Measurements from ENCODE around the gene RHOT1.
"Not testable (repeated sequence)": the region's sequence is repeated elsewhere in the genome, so short reads cannot be mapped to it uniquely, and the experiment has no call there.

Gene RHOT1

GRCh38 chr17:32124985-32125847, 17.1 kb upstream of the RHOT1 start:
- DNase-seq (ENCODE audit: low read depth, low spot score) = no peak

DNA sequence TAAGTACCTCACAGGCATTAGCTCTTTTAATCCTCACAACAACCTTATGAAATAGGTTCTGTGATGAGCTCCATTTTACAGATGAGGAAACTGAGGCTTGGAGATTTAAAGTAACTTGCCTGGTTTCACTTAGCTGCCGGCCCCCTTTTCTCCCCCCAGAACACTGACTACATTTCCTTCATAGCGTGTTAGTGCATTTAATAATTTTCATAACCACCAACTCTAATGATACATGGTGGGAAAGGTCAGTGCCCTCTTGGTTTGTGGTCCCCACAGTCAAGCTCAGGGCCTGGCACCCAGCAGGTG, 16.5 kb upstream of the RHOT1 start:
- no peak for DNase-seq (ENCODE audit: low read depth, low spot score)

GRCh38 chr17:32126325-32126724, 16.0 kb upstream of the RHOT1 start:
- DNase-seq (ENCODE audit: low read depth, low spot score) = no peak

GRCh38 chr17:32126746-32127145, 15.6 kb upstream of the RHOT1 start:
- no peak for DNase-seq (ENCODE audit: low read depth, low spot score)

DNA sequence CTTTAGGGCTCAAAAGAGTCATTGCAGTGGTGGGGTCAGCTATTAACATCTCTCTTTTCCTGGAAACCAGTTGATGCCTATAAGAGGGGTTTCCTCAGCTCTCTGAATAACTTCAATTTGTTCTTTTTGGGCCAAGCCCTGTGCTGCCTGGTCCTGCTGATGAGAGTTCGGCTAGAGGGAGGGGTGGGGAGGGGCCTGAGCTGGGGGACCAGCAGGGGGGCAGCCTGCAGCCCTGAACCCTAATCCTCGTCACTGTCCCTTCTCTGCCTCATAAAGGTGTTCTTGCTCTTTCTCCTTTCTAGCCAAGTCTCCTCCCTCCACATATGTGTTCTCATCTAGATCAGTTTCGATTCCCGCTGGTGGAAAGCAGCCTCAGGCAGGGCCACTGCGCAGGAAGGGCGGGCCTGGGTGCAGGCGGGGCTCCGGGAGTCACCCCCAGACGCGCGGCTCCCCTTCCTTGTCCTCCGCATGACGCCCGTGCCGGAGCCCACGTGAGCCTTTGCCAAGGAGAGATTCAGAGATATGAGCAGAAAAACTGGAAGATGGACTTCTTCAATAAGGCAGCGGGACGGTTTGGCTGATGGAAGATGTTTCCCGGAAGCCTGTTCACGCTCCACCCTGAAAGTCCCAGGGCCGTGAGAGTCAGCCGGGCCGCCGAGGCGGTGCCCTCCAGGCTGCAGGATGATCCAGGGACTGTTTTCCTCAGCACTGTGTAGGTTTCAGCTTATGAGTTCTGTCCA, 15.0 kb upstream of the RHOT1 start:
- no peak for DNase-seq (ENCODE audit: low read depth, low spot score)

DNA sequence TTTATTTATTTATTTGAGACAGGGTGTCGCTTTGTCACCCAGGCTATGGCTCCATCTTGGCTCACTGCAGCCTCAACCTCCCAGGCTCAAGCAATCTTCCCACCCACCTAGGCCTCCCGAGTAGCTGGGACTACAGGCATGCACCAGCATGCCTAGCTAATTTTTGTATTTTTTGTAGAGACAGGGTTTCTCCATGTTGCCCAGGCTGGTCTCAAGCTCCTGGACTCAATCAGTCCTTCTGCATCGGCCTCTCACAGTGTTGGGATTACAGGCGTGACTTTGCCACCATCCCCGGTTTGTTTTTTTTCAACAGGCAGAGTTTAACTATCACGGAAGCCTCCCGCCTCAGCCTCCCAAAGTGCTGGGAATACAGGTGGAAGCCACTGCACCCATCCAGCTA, 13.8 kb upstream of the RHOT1 start:
- DNase-seq (ENCODE audit: low read depth, low spot score) = not testable (repeated sequence)

- DNase-seq (ENCODE audit: low read depth, low spot score) = not testable (repeated sequence)
Measured at GRCh38 chr17:32135497-32136117, 6.7 kb upstream of the RHOT1 start.

DNA sequence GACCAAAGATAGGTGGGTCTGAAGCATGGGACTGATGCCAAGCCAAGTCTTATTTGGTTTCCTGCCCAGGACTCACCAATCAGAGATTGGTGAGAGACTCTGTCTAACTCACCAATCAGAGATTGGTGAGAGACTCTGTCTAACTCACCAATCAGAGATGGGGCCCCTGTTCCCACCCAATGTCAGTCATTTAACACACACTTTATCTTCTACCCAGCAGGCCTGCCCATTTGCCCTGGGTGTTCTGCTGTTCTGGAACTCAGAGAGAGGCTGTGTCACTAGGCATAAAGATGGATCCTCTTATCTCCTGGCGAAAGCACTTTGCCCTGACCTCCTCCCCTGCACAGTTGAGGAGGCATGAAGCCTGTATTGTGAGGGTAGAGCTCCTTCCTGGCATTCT, 5.4 kb upstream of the RHOT1 start:
- DNase-seq (ENCODE audit: low read depth, low spot score) = no peak

DNA sequence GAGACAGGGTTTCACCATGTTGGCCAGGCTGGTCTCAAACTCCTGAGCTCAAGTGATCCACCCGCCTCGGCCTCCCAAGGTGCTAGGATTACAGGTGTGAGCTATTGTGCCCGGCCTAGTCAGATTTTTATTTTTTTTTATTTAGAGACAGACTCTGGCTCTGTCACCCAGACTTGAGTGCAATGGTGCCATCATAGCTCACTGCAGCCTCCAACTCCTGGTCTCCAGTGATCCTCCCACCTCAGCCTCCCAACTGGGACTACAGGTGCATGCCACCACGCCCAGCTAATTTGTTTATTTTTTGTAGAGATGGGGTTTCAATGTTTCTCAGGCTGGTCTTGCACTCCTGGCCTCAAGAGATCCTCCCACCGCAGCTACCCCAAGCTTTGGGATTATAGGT, 2.8 kb upstream of the RHOT1 start:
- DNase-seq (ENCODE audit: low read depth, low spot score) = not testable (repeated sequence)

GRCh38 chr17:32141258-32141657, 1.0 kb upstream of the RHOT1 start:
- DNase-seq (ENCODE audit: low read depth, low spot score) = no peak

GRCh38 chr17:32141679-32142037, 644 bp upstream of the RHOT1 start:
- DNase-seq (ENCODE audit: low read depth, low spot score) = no peak

GRCh38 chr17:32142857-32143526, 690 bp downstream of the RHOT1 start:
- DNase-seq (ENCODE audit: low read depth, low spot score) = no peak

DNA sequence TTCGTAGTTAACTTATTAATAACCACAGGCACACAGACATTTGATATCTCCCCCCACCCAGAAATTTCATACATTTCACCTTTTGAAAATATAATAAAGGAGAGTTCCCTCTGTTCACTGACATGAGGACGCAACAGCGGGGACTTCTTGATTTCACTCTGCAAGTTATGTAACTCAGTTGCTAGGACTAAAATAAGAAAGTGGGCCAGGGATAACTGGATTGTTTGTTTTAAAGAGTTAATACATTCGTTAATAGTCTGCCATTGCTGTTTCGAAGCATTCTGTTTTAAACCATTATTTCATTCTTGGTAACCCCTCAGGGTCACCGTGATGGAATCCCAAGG, 1.2 kb downstream of the RHOT1 start:
- no peak for DNase-seq (ENCODE audit: low read depth, low spot score)

GRCh38 chr17:32144442-32144841, 2.1 kb downstream of the RHOT1 start:
- not testable (repeated sequence) for DNase-seq (ENCODE audit: low read depth, low spot score)

GRCh38 chr17:32148351-32148750, 6.0 kb downstream of the RHOT1 start:
- DNase-seq (ENCODE audit: low read depth, low spot score) = no peak

GRCh38 chr17:32150358-32150757, 8.1 kb downstream of the RHOT1 start:
- no peak for DNase-seq (ENCODE audit: low read depth, low spot score)

DNA sequence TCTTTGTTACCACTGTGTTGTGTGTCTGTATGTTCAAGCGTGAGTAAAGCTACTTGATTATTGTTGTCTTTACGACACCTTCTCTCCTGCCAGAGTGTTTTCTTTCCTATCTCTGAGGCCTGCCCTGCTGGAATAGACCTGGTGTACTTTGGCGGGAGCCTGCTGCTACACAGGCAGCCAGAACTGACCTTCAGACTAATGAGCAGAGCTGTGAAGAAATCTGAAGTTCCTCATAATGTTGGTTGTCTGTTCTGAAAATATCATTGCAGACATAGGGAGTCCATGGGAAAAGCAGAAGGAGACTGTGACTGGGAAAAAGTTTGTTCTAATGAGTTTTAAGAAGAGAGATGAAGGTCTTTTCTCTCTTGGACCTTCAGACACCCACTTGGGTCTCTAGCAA, 9.8 kb downstream of the RHOT1 start:
- DNase-seq (ENCODE audit: low read depth, low spot score) = no peak

- no peak for DNase-seq (ENCODE audit: low read depth, low spot score)
Measured at GRCh38 chr17:32155896-32156295, 13.6 kb downstream of the RHOT1 start.

DNA sequence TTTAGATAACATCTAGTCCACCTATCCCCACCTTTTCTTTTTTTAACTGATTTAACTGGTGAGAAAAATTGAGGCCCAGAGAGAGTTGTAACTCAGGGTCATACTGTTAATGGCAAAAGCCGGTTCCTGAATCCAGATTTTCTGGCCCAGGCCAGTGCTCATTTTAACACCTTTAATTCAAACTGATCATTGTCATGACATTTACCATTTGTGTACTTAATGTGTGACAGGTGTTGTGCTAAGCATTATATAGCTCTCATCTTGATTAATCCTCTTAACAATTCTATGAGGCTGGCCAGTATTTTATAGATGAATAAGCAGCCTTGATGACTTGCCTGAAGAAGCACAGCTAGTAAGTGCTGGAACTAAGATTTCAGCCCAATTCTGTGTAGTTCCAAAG, 14.4 kb downstream of the RHOT1 start:
- no peak for DNase-seq (ENCODE audit: low read depth, low spot score)

GRCh38 chr17:32157225-32157624, 14.9 kb downstream of the RHOT1 start:
- no peak for DNase-seq (ENCODE audit: low read depth, low spot score)

- no peak for DNase-seq (ENCODE audit: low read depth, low spot score)
Measured at GRCh38 chr17:32158870-32159585, 16.7 kb downstream of the RHOT1 start.

Data from brain pericyte (primary cell).